OCI-M2 (cell line): Measurements from ENCODE around the gene MVB12B.

Source experiments
- DNase-seq: peaks from one replicate; lab custom pipeline; 2025; ENCODE audit not compliant: unreplicated experiment; lab: John Stamatoyannopoulos, UW

The MVB12B gene

GRCh38 chr9:126449725-126450667, 123.4 kb downstream of the MVB12B start:
- DNase-seq = no peak

DNA sequence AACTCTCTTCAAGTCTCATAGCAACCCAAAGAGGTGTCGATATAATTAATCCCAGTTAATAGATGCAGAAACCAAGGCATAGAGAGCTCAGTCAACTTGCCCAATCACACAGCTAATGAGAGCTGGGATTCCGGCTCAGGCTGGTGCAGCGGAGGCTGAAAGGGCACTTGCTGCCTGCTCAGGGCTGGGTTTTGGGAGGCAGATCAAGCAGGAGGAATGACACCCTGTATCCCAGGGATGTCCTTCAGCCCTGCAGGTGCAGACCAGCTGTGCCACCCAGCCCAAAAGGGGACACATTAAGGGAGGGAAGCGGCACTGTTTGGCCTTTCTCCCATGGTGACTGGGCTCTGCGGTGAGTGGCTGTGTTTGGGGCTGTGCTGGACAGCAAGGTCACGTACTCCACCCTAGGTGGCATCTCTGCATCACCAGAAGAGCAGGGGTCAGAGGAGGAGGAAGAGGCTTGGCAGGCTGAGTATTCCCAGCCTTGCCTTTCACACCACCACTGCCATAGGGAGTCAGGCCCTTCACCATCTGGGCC, 124.1 kb downstream of the MVB12B start:
- DNase-seq = no peak

DNA sequence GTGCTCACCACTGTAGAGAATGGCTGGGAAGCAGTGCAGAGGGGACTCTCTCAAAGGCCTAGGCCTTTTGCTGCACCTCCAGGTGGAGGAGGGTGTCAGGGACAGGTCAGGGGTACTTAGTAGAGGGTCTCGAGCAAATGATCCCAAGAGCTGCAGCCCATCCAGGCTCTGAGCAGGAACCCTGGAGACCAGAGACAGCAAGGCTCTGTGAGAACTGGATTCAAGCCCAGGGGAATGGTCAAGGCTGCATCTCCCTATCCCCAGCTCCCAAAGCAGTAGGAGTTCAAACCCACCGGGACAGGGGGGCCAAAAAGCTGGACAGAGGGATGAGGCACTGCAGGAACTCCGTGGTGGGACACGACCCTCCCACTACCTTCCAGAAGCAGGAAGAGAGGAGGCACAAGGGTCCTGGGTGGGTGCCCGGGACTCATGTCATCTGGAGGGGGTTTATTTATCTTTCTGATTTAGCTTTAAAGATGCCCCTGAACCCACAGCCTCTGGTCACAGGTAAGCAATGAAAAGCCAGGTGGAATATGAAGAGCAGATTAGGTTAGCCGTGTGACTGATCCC, 124.8 kb downstream of the MVB12B start:
- no peak for DNase-seq

- no peak for DNase-seq
Observed at GRCh38 chr9:126452106-126452505, 125.5 kb downstream of the MVB12B start.

DNA sequence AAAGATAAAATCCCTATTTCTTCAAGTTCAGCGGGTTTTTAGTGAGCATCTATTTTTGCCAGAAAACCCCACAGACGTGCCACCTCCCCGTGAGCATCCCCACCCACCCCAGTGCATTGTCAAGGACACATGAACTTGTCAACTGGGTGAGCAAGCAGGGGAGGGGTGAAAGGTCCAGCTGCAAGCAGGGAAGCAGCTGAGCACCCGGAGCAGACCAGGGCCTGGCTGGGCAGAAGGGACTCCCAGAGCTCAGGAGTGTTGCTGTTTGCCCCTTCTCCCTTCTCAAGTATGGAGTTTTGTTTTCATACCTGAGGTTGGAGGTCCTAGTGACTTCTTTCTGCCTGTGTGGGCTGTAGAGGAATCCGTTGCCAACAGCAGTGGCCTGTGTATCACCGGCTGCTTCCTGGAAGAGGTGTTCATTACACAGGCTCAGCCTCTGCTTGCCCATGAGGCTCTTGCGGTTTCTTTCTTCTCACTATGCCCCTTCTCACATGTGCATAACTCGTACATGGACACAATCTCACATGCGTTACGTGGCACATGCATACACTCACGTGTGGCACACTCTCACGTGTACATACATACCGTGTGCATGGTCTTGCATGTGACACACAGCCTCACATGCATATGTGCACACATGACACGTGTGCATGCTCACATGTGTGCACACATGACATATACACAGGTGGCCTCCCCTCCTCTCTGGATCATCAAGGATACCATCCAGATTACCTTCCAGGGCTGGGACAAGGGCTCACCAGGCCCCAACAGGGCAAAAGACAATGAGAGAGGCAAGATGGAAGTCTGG, 126.7 kb downstream of the MVB12B start:
- DNase-seq = no peak

DNA sequence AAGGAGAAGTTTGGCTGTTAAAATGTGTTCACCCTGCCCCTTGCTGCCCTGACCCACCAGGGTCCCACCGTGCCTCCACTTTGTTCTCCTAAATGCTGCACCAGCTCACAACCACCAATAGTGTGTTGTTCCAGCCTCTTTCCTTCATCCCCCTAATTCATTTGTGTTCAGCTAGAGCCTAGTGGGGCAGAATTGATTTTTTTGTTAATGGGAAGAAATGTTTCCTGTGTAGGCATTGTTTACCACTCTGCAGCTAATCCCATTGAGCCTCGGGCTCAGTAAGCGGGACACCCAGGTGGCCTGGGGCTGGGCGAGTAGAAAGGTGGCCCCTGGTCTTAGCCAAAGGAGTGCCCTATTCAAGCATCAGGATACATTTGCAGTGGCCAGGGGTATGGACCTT, 127.6 kb downstream of the MVB12B start:
- no peak for DNase-seq

DNA sequence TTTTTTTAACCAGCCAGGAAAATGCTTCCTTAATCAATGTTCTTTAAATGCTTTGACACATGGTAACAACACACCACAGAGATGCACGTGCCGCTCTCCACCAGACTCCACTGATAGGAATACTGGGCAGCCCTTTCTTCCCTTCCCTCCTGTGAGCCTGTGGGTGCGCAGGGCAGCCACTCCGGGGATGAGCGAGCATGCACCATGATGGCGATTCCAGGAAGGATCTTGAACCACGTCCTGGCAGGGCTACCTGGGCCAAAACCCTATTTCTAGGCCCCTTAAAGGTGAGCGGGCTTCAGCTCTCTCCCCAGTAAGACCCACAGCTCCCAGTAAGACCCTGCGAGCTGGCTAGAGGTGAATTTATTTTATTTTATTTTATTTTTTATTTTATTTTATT, 128.2 kb downstream of the MVB12B start:
- no peak for DNase-seq

DNA sequence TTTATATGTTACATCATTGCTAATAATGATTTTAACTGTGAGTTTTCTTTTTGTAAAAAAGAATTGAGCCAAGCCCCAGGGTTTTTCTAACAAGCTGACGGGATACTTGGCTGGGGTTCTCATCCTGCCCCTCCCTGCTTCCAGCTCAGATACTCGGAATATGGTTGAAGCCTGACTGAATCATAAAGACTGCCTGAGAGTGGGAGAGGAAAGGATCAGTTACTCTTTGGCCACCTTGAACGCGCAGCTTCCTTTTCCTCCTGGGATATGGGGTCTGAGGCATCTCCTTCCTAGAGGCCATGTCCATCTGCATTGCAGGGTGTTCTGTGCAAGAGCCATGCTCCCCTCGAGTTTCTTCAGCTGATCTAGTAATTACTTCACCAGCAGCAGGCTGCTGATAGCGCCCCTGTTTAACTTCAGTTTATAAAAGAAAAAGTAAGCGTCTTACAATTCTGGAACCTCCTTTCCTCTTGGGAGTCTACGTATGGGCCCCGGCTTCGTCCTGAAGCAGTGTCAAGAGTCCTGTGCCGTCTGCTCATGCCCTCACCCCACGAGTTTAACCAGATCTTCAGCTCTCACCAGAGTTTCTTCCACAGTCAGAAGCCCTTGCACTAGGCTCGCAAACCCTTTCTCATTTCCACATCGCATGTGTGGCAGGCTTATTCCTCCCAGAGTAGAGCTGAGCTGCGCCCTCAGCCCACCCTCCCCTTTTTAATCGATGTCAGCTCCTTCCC, 130.0 kb downstream of the MVB12B start:
- no peak for DNase-seq

DNA sequence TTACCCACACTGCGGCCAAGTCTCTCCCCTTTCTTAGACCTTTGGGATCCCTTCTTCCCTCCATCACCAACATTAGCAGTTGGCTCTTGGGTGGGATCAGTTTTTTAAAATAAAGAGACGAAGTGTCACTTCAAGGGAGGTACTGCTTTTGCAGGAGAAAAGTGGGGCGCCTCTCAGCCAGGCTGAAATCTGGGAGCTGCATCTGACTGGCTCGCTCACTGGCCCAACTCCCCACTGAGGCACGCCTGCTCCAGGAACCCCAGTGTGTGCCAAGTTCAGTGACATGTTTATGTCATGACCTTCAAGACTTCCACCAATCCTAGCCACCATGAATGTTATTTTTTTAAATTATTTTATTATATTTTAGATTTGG, 130.5 kb downstream of the MVB12B start:
- DNase-seq = no peak

GRCh38 chr9:126457890-126458289, 131.3 kb downstream of the MVB12B start:
- DNase-seq = no peak

- no peak for DNase-seq
Observed at GRCh38 chr9:126459126-126459525, 132.5 kb downstream of the MVB12B start.

DNA sequence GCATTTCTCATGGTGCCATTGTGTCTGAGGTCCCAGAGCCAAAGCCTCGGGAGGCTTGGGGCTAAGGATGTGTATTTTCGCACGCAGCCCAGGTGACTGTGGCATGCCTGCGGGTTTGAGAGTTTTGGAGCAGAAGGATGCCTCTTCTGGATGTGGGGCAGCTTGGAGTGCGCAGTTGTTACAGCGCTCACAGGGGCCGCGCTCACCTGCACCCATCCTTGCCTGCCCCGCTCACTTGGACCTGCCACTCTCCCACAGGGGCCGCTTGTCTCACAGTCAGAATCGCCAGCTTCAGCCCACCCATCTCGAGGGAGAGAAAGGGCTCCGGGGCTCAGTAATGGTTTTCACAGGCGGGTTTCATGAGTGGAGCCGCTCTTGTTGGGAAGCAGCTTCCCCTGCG, 132.9 kb downstream of the MVB12B start:
- no peak for DNase-seq

- no peak for DNase-seq
Observed at GRCh38 chr9:126459965-126460843, 133.6 kb downstream of the MVB12B start.

- DNase-seq = no peak
Observed at GRCh38 chr9:126461029-126461428, 134.4 kb downstream of the MVB12B start.

DNA sequence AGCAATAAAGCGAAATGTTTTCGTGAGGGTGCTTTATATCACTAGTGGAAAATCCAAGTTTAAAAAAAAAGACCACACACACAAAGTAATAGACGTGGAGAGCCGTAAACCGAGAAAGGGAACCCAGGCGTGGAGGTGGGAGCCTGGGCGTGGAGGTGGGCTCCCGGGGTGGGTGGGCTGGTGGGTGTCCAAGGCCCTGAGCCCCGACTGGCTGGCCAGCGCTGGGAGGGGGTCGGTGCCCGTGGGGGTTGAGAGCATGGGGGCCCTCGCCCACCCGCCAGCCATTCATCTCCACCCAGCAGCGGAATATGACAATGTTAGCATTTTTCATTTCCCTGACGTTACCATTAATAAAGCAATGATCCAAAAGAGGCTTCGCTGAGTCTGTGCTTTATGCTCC, 135.0 kb downstream of the MVB12B start:
- DNase-seq = no peak

GRCh38 chr9:126462617-126463016, 136.0 kb downstream of the MVB12B start:
- DNase-seq = no peak

DNA sequence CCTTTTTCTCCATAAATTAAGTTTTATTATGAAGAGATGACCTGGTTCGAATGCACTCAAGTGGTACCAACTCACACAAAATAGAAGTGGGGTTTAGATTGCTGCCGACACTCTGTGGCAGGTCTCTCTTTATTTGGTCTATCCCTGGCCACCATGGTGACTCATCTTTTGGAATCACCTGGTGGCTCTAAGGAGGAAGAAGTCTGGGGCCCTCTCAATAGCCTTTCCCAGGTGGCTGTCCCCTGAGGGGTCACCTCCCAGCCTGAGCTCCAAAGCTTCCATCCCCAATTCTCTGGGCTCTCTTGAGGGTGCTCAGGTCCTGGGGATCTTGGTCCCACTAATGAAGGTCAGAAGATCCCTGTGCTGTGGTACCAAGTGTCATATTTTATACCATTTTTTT, 136.8 kb downstream of the MVB12B start:
- DNase-seq = no peak

- DNase-seq = no peak
Observed at GRCh38 chr9:126464694-126465441, 138.2 kb downstream of the MVB12B start.

- no peak for DNase-seq
Observed at GRCh38 chr9:126465977-126466376, 139.3 kb downstream of the MVB12B start.
